Neural cell (in vitro differentiated cells): ENCODE results near the gene RAD51B. TPM values are rescaled to one million over a fixed set of nuclear protein-coding genes. Genes with fewer than 3 reads are reported as not detected.

Experiments
- H2AFZ ChIP-seq: fragments of 200-600, 300-800 bp; sonication (generic), shearing (Covaris generic); 2 replicates; pipeline ENCODE4 v1.6.0; 2014; ENCODE audit warnings: low read depth, mild to moderate bottlenecking, antibody characterized with exemption, low read length, moderate library complexity
- H3F3A ChIP-seq: fragments of 200-600 bp; shearing (Covaris generic); 2 replicates; pipeline ENCODE4 v1.6.1; 2016; ENCODE audit warnings: mild to moderate bottlenecking, moderate library complexity, mixed read lengths, antibody characterized with exemption, low read length; ENCODE audit not compliant: insufficient read depth, poor library complexity, severe bottlenecking
- H3K27ac ChIP-seq: fragments of 200-600, 300-800 bp; sonication (generic), shearing (Covaris generic); 2 replicates; pipeline ENCODE4 v1.5.1; 2014; ENCODE audit warnings: mild to moderate bottlenecking, low read length, moderate library complexity
- H3K27me3 ChIP-seq: fragments of 300-800, 200-600 bp; sonication (generic), shearing (Covaris generic); 2 replicates; pipeline ENCODE4 v1.6.0; 2014; ENCODE audit warnings: mild to moderate bottlenecking, low read depth, low read length, moderate library complexity; ENCODE audit not compliant: insufficient read depth
- H3K36me3 ChIP-seq: fragments of 300-800, 200-600 bp; sonication (generic), shearing (Covaris generic); 2 replicates; pipeline ENCODE4 v1.5.1; 2014; ENCODE audit warnings: mild to moderate bottlenecking, antibody characterized with exemption, low read length, moderate library complexity; ENCODE audit not compliant: insufficient read depth
- H3K4me2 ChIP-seq: fragments of 300-800, 200-600 bp; sonication (generic), shearing (Covaris generic); 2 replicates; pipeline ENCODE4 v1.6.0; 2014; ENCODE audit warnings: mild to moderate bottlenecking, low read length
- H3K4me3 ChIP-seq: fragments of 300-800, 200-600 bp; sonication (generic), shearing (Covaris generic); 2 replicates; pipeline ENCODE4 v1.5.1; 2014; ENCODE audit warnings: mild to moderate bottlenecking, low read length, moderate library complexity
- H3K79me2 ChIP-seq: fragments of 200-600 bp; shearing (Covaris generic); replicated peaks from 2 replicates; pipeline ENCODE4 v1.6.0; 2014; ENCODE audit warnings: mild to moderate bottlenecking, low read length, moderate library complexity; ENCODE audit not compliant: insufficient read depth
- H3K9ac ChIP-seq: fragments of 300-800, 200-600 bp; sonication (generic), shearing (Covaris generic); 2 replicates; pipeline ENCODE4 v1.6.1; 2016; ENCODE audit warnings: mild to moderate bottlenecking, low read length, mixed read lengths
- H3K9me2 ChIP-seq: fragments of 200-600 bp; shearing (Covaris generic); 2 replicates; pipeline ENCODE4 v1.6.1; 2016; ENCODE audit warnings: mild to moderate bottlenecking, low read length, mixed read lengths; ENCODE audit not compliant: insufficient read depth
- H3K9me3 ChIP-seq: fragments of 200-600, 300-800 bp; sonication (generic), shearing (Covaris generic); 2 replicates; pipeline ENCODE4 v1.6.1; 2016; ENCODE audit warnings: mild to moderate bottlenecking, mixed run types, low read length, moderate library complexity, mixed read lengths
- H4K20me1 ChIP-seq: fragments of 200-600 bp; shearing (Covaris generic); 2 replicates; pipeline ENCODE4 v1.6.1; 2016; ENCODE audit warnings: mild to moderate bottlenecking, mixed run types; ENCODE audit not compliant: insufficient read depth
- EP300 ChIP-seq: fragments of 450-650 bp; conservative IDR thresholded peaks from 2 replicates; pipeline ENCODE4 v1.6.1; 2014; ENCODE audit warnings: antibody characterized with exemption, mild to moderate bottlenecking, moderate library complexity; ENCODE audit not compliant: poor library complexity, severe bottlenecking
- EZH2 ChIP-seq: fragments of 200-600, 300-800 bp; shearing (Covaris generic), sonication (generic); IDR thresholded peaks from 2 replicates; pipeline ENCODE4 v1.6.1; 2014; ENCODE audit warnings: antibody characterized with exemption, low read length, borderline replicate concordance, mild to moderate bottlenecking; ENCODE audit not compliant: insufficient read depth, poor library complexity, severe bottlenecking
- MXI1 ChIP-seq: fragments of 450-650 bp; conservative IDR thresholded peaks from 2 replicates; pipeline ENCODE4 v1.6.1; 2014; ENCODE audit warnings: antibody characterized with exemption, mild to moderate bottlenecking; ENCODE audit not compliant: poor library complexity, severe bottlenecking
- POLR2AphosphoS5 ChIP-seq: IDR thresholded peaks from 2 replicates; pipeline ENCODE4 v1.6.1; 2012
- RAD21 ChIP-seq: fragments of 450-650 bp; conservative IDR thresholded peaks from 2 replicates; pipeline ENCODE4 v1.6.1; 2014; ENCODE audit warnings: antibody characterized with exemption, mild to moderate bottlenecking, moderate library complexity
- SMC3 ChIP-seq: fragments of 450-650 bp; conservative IDR thresholded peaks from 2 replicates; pipeline ENCODE4 v1.6.1; 2014; ENCODE audit warnings: antibody characterized with exemption, mild to moderate bottlenecking, moderate library complexity; ENCODE audit not compliant: poor library complexity
- TAF1 ChIP-seq: IDR thresholded peaks from 2 replicates; pipeline ENCODE4 v1.6.1; 2012; ENCODE audit warnings: low read depth
- polyA plus RNA-seq: library from polyadenylated mRNA; depleted of rRNA; stranded (reverse); fragments of >200 nt; gene quantifications from 2 replicates; pipeline ENCODE4 v1.2.3, GENCODE V29; 2014
- TF ChIP-seq, protein P1 (sequence below): fragments of 450-650 bp; IDR thresholded peaks from 2 replicates; pipeline ENCODE4 v1.5.1; 2014; ENCODE audit warnings: antibody characterized with exemption, mild to moderate bottlenecking, moderate library complexity; ENCODE audit not compliant: poor library complexity, severe bottlenecking
- TF ChIP-seq, protein P2 (sequence below): IDR thresholded peaks from 2 replicates; pipeline ENCODE4 v1.6.1; 2012; ENCODE audit warnings: borderline replicate concordance

The RAD51B gene
- polyA plus RNA-seq, 1 donor from 2014 or later = 3.1 TPM

DNA sequence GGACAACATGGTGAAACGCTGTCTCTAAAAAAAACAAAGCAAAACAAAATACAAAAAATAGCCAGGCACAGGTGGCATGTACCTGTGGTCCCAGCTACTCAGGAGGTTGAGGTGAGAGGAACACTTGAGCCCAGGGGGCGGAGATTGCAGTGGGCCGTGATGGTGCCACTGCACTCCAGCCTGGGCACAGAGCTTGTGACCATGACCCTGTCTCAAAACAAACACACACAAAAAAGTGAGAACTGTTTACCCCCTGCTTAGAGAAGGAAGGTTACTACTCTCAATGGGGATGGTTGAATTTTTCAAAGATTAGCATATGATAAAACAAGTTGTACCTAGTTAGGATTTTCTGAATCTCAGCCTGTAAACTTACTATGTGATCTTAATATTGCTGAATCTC lies 905.3 kb downstream of the RAD51B start:
- no peak overlapping the region for H3K4me3 ChIP-seq
- H3K27ac ChIP-seq = no peak overlapping the region
- H3F3A ChIP-seq = no peaks in the 10 kb centered on the region
- no peak overlapping the region for H3K4me2 ChIP-seq
- H3K9me3 ChIP-seq = no peaks in the 10 kb centered on the region
- H3K36me3 ChIP-seq = no peaks in the 10 kb centered on the region
- H4K20me1 ChIP-seq = no peaks in the 10 kb centered on the region
- no peak overlapping the region for H2AFZ ChIP-seq
- TF ChIP-seq SMC3 (no peak), TAF1 (no peak), MXI1 (no peak), EP300 (no peak), RAD21 (no peak), POLR2AphosphoS5 (no peak), EZH2 (no peak)
- TF ChIP-seq, protein P1, sequence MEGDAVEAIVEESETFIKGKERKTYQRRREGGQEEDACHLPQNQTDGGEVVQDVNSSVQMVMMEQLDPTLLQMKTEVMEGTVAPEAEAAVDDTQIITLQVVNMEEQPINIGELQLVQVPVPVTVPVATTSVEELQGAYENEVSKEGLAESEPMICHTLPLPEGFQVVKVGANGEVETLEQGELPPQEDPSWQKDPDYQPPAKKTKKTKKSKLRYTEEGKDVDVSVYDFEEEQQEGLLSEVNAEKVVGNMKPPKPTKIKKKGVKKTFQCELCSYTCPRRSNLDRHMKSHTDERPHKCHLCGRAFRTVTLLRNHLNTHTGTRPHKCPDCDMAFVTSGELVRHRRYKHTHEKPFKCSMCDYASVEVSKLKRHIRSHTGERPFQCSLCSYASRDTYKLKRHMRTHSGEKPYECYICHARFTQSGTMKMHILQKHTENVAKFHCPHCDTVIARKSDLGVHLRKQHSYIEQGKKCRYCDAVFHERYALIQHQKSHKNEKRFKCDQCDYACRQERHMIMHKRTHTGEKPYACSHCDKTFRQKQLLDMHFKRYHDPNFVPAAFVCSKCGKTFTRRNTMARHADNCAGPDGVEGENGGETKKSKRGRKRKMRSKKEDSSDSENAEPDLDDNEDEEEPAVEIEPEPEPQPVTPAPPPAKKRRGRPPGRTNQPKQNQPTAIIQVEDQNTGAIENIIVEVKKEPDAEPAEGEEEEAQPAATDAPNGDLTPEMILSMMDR = no peak
- TF ChIP-seq, protein P2, sequence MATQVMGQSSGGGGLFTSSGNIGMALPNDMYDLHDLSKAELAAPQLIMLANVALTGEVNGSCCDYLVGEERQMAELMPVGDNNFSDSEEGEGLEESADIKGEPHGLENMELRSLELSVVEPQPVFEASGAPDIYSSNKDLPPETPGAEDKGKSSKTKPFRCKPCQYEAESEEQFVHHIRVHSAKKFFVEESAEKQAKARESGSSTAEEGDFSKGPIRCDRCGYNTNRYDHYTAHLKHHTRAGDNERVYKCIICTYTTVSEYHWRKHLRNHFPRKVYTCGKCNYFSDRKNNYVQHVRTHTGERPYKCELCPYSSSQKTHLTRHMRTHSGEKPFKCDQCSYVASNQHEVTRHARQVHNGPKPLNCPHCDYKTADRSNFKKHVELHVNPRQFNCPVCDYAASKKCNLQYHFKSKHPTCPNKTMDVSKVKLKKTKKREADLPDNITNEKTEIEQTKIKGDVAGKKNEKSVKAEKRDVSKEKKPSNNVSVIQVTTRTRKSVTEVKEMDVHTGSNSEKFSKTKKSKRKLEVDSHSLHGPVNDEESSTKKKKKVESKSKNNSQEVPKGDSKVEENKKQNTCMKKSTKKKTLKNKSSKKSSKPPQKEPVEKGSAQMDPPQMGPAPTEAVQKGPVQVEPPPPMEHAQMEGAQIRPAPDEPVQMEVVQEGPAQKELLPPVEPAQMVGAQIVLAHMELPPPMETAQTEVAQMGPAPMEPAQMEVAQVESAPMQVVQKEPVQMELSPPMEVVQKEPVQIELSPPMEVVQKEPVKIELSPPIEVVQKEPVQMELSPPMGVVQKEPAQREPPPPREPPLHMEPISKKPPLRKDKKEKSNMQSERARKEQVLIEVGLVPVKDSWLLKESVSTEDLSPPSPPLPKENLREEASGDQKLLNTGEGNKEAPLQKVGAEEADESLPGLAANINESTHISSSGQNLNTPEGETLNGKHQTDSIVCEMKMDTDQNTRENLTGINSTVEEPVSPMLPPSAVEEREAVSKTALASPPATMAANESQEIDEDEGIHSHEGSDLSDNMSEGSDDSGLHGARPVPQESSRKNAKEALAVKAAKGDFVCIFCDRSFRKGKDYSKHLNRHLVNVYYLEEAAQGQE = no peak
- no peaks in the 10 kb centered on the region for H3K9me2 ChIP-seq
- H3K27me3 ChIP-seq = no peaks in the 10 kb centered on the region
- no peaks in the 10 kb centered on the region for H3K79me2 ChIP-seq
- no peak overlapping the region for H3K9ac ChIP-seq

DNA sequence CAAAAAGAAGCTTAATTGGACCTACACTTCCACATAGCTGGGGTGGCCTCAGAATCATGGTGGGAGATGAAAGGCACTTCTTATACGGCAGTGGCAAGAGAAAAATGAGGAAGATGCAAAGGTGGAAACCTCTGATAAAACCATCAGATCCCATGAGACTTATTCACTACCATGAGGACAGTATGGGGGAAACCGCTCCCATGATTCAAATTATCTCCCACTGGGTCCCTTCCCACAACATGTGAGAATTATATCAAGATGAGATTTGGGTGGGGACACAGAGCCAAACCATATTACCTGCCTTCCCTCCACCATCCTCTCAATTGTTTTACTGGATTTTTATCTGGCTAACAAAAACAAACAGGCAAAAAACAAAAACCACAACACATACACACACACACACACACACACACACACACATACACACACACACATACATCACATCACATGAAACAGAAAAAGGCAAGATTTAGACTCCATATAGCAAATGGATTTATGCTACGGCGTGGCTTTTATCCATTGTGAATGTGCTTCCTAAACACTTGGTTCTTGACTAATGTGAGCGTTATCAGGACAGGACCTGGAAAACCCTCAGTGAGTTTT lies 906.6 kb downstream of the RAD51B start:
- Histone ChIP-seq H3K4me3 (no peak overlapping the region), H3K27me3 (no peaks in the 10 kb centered on the region), H3K27ac (no peak overlapping the region), H3K9ac (no peak overlapping the region), H3K9me3 (no peaks in the 10 kb centered on the region), H3K9me2 (no peaks in the 10 kb centered on the region), H2AFZ (no peak overlapping the region), H3K79me2 (no peaks in the 10 kb centered on the region), H3K4me2 (no peak overlapping the region), H3K36me3 (no peaks in the 10 kb centered on the region), H4K20me1 (no peaks in the 10 kb centered on the region), H3F3A (no peaks in the 10 kb centered on the region)
- TF ChIP-seq, protein P2 = no peak
- TF ChIP-seq, protein P1 = no peak
- TF ChIP-seq POLR2AphosphoS5 (no peak), MXI1 (no peak), EP300 (no peak), RAD21 (no peak), EZH2 (no peak), SMC3 (no peak)
